OCI-LY1 (cell line): ENCODE data around the gene C3orf22.

Experiments
- EZH2 ChIP-seq: fragments of 200-600 bp; sonication (generic), shearing (Covaris generic); IDR thresholded peaks from 2 replicates; pipeline ENCODE4 v1.8.0; 2017; ENCODE audit warnings: borderline replicate concordance, mixed run types, mild to moderate bottlenecking, antibody characterized with exemption, low read length, moderate library complexity, mixed read lengths
- TF ChIP-seq, protein P1 (sequence below): fragments of 200-600 bp; sonication (generic), shearing (Covaris generic); IDR thresholded peaks from 2 replicates; pipeline ENCODE4 v1.5.1; 2017; ENCODE audit warnings: mild to moderate bottlenecking, antibody characterized with exemption, low read length, moderate library complexity, mixed read lengths

DNA sequence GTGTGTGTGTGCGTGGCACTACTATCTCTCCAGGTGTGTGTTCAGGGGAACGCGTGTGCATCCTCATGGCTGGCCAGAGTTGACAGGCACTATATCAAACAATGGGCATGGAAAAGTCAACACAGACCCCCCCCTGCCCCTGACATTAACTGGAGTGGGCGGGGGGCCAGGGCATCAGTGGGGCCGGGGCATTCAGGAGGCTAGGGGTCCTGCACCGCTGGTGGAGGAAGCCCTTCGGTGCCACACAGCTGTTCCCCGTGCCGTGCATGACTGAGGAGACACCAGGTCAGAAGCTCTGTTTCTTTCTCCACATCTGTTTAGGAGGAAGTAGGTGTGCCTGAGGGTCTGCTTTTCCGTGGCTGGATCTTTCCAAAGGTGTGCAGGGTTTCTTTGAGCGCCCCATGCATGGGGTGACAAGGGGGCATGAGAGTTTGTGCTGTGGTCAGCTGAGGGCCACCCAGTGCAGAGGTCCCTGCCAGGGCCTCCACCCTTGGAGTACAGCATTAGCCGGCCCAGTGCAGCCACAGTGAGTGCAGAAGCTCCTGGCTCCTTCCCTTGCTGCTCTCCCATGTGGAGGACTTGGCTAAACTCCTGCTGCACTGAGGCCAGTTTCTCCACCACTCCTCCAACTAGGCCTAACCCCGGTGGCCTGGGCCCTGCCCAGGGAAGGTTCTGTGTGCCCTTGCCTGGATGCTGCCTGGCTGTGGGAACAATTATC, 7.5 kb downstream of the C3orf22 start:
- TF ChIP-seq, protein P1, sequence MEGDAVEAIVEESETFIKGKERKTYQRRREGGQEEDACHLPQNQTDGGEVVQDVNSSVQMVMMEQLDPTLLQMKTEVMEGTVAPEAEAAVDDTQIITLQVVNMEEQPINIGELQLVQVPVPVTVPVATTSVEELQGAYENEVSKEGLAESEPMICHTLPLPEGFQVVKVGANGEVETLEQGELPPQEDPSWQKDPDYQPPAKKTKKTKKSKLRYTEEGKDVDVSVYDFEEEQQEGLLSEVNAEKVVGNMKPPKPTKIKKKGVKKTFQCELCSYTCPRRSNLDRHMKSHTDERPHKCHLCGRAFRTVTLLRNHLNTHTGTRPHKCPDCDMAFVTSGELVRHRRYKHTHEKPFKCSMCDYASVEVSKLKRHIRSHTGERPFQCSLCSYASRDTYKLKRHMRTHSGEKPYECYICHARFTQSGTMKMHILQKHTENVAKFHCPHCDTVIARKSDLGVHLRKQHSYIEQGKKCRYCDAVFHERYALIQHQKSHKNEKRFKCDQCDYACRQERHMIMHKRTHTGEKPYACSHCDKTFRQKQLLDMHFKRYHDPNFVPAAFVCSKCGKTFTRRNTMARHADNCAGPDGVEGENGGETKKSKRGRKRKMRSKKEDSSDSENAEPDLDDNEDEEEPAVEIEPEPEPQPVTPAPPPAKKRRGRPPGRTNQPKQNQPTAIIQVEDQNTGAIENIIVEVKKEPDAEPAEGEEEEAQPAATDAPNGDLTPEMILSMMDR, result no peak
- no peak for TF ChIP-seq EZH2
